GM10266 (cell line): ENCODE results near the gene IP6K3.

Experiments
- DNase-seq: peaks from one replicate; pipeline ENCODE4 v3.0.0; 2012; ENCODE audit errors: extremely low spot score
- CTCF ChIP-seq: IDR thresholded peaks from 2 replicates; pipeline ENCODE4 v1.5.1; 2012; ENCODE audit warnings: mild to moderate bottlenecking, low read depth; ENCODE audit not compliant: control insufficient read depth, insufficient read depth; ENCODE audit errors: missing control alignments

Gene IP6K3

GRCh38 chr6:33783781-33784520 is 37.2 kb upstream of the IP6K3 start:
- DNase-seq, result no peak
- TF ChIP-seq CTCF, result no peak

DNA sequence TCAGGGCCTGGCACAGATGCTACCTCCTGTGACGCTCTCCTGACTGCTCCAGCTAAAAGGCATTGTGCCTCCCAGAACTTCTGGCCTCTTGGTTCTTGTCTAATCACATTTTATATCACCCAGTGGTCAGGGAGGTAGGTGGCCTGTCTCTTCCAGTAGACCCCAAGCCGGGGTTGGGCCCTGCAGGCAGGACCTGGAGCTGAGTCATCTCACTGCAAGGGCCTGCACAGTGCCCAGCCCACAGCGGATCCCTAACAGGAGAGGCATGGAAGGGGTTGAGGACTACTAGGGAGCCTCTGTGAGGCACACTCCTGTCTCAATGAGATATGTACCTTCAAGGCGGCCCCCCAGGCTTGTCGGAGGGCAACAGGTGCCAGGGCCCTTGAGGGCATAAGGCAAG is 35.9 kb upstream of the IP6K3 start:
- DNase-seq, result no peak

DNA sequence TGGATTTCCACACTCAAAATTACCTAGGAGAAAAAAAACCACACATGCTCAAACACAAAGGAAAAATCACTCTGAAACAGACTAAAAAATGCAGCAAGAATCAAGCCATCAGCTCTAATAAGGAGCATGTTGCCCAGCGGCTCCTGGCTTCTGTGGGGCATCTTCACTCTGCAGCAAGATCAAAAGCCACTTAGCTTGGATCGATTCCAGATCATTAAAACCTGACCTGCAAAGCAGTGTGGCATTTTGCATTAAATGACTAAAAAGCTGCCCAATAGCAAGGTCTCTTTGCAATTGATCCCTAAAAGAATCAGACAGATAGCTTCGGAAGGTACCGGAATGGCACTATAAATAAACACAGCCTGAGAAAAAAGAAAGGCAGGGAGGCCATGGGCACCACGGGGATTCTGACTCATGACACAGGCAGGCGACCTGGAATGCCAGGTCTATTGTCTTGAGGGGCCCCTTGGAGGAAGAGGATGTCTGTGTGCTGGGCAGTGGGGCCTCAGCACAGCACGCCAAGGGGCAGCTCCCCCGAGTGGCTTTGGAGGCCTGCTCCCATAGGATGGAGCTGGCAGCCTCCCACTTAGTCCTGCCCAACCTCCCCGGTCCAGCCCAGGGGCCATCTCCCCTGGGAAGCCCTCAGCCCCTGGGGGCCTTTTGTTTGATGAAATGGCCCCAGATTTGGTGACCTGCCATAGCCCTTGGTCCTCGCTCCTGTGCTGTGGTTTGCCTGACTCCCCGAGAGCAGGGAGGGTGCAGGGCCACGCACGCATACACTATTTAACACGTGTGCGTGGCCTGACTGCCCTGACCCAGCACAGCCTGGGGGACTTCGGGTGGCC is 34.6 kb upstream of the IP6K3 start:
- TF ChIP-seq CTCF, result no peak
- DNase-seq, result no peak

More for the DNA sequence above, 35.9 kb upstream of the IP6K3 start:
- TF ChIP-seq CTCF, result no peak

DNA sequence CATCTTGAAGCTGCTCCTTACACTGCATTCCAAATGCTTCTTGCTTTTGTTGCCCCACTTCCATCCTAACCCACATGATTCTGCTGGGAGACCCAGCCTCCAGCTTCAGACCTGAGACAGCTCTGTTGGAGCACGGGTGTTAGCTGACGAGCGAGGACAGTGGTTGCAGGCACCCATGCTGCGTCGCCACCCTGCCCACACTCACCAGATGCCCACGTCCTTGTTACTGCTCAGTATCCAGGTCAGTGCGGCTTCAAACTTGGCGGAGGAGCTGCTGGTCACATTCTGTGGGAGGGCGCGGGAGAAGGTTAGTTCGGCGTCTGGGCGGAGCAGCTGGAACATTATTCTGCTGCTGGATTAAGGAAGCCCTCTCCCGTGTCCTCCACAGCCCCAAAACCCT is 33.2 kb upstream of the IP6K3 start:
- no peak for TF ChIP-seq CTCF
- no peak for DNase-seq

- no peak for DNase-seq
- TF ChIP-seq CTCF, result no peak
These were observed 32.6 kb upstream of the IP6K3 start for GRCh38 chr6:33779290-33779689.

DNA sequence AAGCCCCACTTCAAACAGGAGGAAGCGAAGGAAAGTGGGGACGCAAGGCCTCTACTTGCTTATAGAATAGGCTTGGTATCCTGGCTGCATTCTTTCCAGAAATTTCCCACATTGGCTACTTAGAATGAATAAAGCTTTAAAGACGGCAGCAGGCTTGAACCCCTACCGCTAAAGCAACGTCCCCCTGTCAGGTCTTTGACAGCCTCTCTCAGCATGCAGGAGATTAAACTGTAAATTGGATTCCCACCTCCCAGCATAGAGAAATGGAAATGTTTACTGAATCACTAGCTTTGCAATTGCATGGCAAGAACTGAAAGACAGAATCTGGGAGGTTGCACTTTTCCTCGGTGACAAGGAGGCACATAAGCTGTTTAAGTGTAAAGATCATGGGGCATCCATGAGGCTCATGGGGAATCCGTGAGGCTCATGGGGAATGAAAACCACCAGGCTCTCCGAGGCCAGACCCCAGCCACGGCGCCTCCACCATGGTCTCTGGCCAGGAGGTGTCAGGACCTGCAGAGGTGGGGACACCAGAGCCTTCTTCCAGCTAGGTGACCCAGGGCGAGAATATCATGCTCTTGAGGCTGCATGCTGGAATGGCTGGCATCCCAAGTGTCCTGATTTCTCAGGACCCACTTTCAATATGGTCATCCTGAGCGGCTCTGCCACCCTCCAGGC is 31.9 kb upstream of the IP6K3 start:
- no peak for DNase-seq

More for the DNA sequence above, 31.9 kb upstream of the IP6K3 start:
- TF ChIP-seq CTCF, result no peak
